Measurements from ENCODE around the gene CFAP54.

DNA sequence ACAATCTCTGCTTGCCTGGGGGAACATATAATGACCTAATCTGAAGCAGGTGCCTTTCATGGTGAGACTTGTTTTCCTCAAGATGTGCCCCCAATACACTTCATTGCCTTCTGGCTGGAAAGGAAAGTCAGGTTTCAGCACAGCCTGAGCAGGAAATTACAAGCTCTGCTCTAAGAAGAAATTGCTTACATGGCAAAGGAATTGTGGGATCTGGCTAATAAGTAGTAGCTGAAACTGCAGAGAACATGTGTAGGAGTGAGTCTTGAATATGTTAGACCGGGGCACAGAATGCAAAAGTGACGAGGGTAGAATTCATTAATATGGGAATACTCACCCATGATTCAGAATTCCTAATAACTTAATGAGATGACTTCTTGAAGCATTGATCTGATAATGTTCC lies 6.3 kb upstream of the CFAP54 start:
- TF ChIP-seq, protein P1, sequence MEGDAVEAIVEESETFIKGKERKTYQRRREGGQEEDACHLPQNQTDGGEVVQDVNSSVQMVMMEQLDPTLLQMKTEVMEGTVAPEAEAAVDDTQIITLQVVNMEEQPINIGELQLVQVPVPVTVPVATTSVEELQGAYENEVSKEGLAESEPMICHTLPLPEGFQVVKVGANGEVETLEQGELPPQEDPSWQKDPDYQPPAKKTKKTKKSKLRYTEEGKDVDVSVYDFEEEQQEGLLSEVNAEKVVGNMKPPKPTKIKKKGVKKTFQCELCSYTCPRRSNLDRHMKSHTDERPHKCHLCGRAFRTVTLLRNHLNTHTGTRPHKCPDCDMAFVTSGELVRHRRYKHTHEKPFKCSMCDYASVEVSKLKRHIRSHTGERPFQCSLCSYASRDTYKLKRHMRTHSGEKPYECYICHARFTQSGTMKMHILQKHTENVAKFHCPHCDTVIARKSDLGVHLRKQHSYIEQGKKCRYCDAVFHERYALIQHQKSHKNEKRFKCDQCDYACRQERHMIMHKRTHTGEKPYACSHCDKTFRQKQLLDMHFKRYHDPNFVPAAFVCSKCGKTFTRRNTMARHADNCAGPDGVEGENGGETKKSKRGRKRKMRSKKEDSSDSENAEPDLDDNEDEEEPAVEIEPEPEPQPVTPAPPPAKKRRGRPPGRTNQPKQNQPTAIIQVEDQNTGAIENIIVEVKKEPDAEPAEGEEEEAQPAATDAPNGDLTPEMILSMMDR (IDR thresholded peaks at IDR 0.05), result no peak
- TF ChIP-seq POLR2A (IDR thresholded peaks at IDR 0.05), result no peak

Data from thyroid gland (tissue), 4 donors.